ENCODE data around the gene GNG10. TPM values are rescaled to one million over a fixed set of nuclear protein-coding genes. Genes with fewer than 3 reads are reported as not detected.

The GNG10 gene
- total RNA-seq, 2 donors from 2014 or later = 5.9 to 16.6 TPM

DNA sequence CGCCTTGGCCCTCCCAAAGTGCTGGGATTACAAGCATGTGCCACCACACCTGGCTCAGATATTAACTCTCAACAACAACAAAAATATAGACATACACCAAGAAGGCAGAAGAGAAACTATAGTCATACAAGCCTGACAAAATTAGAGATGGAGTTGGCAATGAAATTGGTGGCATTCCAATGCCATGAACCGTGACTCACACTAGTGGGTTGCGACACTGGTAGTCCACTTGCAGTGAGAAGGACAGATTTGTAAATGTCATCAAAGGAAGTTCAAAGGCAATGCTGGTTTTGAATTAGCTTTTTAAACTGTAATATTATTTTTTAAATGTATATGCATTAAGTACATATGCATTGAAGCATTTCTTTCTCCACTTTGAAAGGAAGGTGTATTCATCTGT is 38.8 kb upstream of the GNG10 start:
- 47 to 49% methylated on average over 3 of the region's 3 CpGs for whole genome bisulfite sequencing, 2 donors
- Histone ChIP-seq H3K27me3 (no peaks in the 10 kb centered on the region), H3K4me3 (no peak overlapping the region), H3K4me1 (no peaks in the 10 kb centered on the region), H3K36me3 (replicated peaks in 1 of 2; ENCODE audit: insufficient read depth in 1 of 2, low read depth in 2 of 2) (no peaks in the 10 kb centered on the region), H3K27ac (no peak overlapping the region), H3K9me3 (no peaks in the 10 kb centered on the region)
- DNase-seq (peak; percentile 25 to 60 (median 40)), ATAC-seq (peak; percentile 55)
- TF ChIP-seq, protein P1, sequence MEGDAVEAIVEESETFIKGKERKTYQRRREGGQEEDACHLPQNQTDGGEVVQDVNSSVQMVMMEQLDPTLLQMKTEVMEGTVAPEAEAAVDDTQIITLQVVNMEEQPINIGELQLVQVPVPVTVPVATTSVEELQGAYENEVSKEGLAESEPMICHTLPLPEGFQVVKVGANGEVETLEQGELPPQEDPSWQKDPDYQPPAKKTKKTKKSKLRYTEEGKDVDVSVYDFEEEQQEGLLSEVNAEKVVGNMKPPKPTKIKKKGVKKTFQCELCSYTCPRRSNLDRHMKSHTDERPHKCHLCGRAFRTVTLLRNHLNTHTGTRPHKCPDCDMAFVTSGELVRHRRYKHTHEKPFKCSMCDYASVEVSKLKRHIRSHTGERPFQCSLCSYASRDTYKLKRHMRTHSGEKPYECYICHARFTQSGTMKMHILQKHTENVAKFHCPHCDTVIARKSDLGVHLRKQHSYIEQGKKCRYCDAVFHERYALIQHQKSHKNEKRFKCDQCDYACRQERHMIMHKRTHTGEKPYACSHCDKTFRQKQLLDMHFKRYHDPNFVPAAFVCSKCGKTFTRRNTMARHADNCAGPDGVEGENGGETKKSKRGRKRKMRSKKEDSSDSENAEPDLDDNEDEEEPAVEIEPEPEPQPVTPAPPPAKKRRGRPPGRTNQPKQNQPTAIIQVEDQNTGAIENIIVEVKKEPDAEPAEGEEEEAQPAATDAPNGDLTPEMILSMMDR (IDR thresholded peaks at IDR 0.05) = no peak
- no peak for TF ChIP-seq POLR2A (IDR thresholded peaks at IDR 0.05)
- intact Hi-C loops (cut with DNase I) = no loop called here

DNA sequence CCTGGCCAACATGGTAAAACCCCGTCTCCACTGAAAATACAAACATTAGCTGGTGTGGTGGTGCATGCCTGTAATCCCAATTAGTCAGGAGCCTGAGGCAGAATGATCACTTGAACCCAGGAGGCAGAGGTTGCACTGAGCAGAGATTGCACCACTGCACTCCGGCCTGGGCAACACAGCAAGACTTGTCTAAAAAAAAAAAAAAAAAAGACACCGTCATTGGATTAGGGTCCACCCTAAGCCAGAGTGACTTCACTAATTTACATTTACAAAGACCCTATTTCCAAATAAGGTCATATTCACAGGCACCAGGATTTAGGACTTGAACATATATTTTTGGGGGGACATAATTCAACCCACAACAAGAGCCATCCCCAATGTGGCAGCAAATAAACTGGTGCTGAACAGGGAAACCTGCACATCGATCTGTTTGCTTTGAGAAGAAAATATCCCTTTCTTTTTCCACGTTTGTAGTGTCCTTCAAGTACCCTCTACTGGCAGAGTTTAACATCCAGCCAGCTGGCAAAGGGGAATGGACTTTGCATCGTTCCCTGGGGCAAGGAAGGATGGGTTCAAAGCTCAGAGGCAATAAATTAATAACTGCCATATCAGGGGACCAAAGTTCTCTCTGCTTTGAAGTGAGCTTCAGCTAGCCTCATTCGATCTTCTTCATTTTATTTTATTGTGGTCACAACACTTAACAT is 34.0 kb upstream of the GNG10 start:
- 49 to 52% methylated on average over 7 of the region's 7 CpGs for WGBS, 2 donors
- no peak for DNase-seq
- H3K27ac ChIP-seq = no peak overlapping the region
- H3K9me3 ChIP-seq = no peaks in the 10 kb centered on the region
- no peak for ATAC-seq
- H3K4me3 ChIP-seq = no peak overlapping the region
- H3K36me3 ChIP-seq (replicated peaks in 1 of 2; ENCODE audit: insufficient read depth in 1 of 2, low read depth in 2 of 2) = no peaks in the 10 kb centered on the region
- H3K27me3 ChIP-seq = no peaks in the 10 kb centered on the region
- H3K4me1 ChIP-seq = peaks cover 6% of the 10 kb centered on the region
- TF ChIP-seq, protein P1 (IDR thresholded peaks at IDR 0.05) = no peak
- TF ChIP-seq POLR2A (IDR thresholded peaks at IDR 0.05) = no peak
- intact Hi-C loops (cut with DNase I) = no loop called here

DNA sequence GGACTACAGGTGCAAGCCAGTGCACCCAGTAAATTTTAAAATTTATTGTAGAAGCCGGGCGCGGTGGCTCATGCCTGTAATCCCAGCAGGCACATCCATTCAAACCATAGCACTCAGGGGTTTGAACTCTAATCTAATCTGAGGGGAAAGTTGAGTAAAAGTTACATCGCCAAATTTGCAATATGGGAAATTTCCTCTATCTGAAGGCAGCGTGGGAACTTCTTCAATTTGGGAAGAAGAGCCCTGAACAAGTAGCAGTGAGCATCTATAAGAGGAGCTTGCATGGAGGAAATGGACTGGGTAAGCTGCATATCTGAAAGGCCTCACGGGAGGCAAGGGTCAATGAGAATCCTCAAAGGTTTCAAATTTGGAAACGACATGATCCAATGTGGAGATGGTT is 33.0 kb upstream of the GNG10 start:
- intact Hi-C loops (cut with DNase I) = no loop called here
- DNase-seq (no peak), ATAC-seq (no peak)
- H3K27me3 ChIP-seq = no peaks in the 10 kb centered on the region
- no peaks in the 10 kb centered on the region for H3K36me3 ChIP-seq (replicated peaks in 1 of 2; ENCODE audit: insufficient read depth in 1 of 2, low read depth in 2 of 2)
- WGBS, 2 donors = 90 to 93% methylated on average over 7 of the region's 7 CpGs
- H3K4me1 ChIP-seq = peaks cover 16% of the 10 kb centered on the region
- no peak overlapping the region for H3K4me3 ChIP-seq
- no peaks in the 10 kb centered on the region for H3K9me3 ChIP-seq
- TF ChIP-seq, protein P1 (IDR thresholded peaks at IDR 0.05) = no peak
- no peak for TF ChIP-seq POLR2A (IDR thresholded peaks at IDR 0.05)
- H3K27ac ChIP-seq = no peak overlapping the region

DNA sequence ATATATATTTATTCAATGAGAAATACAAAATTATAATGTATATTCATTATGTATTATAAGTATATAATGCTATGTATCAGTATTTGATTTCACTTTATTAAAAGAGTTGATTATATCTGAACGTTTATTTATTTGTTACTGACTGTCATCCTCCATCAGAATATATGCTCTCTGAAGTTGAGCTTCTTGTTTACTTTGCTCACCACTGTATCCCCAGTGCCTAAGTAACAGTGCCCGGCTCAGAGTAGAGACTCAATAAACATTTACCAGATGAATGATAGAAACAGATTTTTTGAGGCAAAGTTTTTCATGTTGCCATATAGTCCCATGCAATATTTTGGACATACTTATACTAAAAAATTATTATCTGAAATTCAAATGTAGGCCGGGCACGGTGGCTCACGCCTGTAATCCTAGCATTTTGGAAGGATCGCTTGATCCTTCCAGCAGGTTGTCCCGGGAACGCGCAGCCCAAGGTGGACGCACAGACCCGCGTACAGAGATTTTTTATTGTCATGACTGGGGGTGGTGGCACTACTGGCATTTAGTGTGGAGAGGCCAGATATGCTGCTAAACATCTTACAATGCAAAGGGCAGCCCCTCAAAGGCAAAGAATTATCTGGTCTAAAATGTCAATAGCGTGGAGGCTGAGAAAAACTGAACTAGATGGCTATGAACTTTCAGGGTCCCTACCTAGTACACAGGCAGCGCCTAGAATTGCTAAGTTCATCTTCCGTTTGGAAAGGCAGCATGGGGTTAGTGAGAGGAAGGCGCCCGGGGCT is 31.0 kb upstream of the GNG10 start:
- WGBS, 2 donors = 4 to 9% methylated on average over 17 of the region's 17 CpGs
- peak; percentile 45 for ATAC-seq
- Histone ChIP-seq H3K36me3 (replicated peaks in 1 of 2; ENCODE audit: insufficient read depth in 1 of 2, low read depth in 2 of 2) (no peaks in the 10 kb centered on the region), H3K4me3 (peak overlapping the region; percentile 67 to 91), H3K27me3 (no peaks in the 10 kb centered on the region), H3K27ac (peak overlapping the region in 3 of 4 donors; percentile 9 to 94 (median 92)), H3K9me3 (no peaks in the 10 kb centered on the region), H3K4me1 (peaks cover 33% of the 10 kb centered on the region)
- no peak for TF ChIP-seq POLR2A (IDR thresholded peaks at IDR 0.05)
- TF ChIP-seq, protein P1 (IDR thresholded peaks at IDR 0.05) = no peak
- peak in 2 of 4 donors; percentile 5 to 15 for DNase-seq
- intact Hi-C loops (cut with DNase I) = no loop called here

Data from body of pancreas (tissue), 4 donors.